SK-N-MC (cell line): Measurements from ENCODE around the gene ZNF519.
"Not testable (repeated sequence)": the region's sequence is repeated elsewhere in the genome, so short reads cannot be mapped to it uniquely, and the experiment has no call there.

Source experiments
- EZH2 ChIP-seq: fragments of 200-600 bp; sonication (generic); IDR thresholded peaks from one replicate; pipeline ENCODE4 v1.6.1; 2017; ENCODE audit warnings: antibody characterized with exemption
- FOXP2 ChIP-seq: optimal IDR thresholded peaks from 2 replicates; pipeline ENCODE3; 2011; ENCODE audit warnings: mild to moderate bottlenecking, moderate library complexity; ENCODE audit not compliant: insufficient read depth; ENCODE audit errors: extremely low read length, control extremely low read depth
- POLR2AphosphoS5 ChIP-seq: IDR thresholded peaks from 2 replicates; pipeline ENCODE4 v1.6.1; 2012; ENCODE audit warnings: mild to moderate bottlenecking, low read depth, low read length, borderline replicate concordance

- TF ChIP-seq EZH2, POLR2AphosphoS5, FOXP2: not testable (repeated sequence)
These were observed 16.0 kb upstream of the ZNF519 start for GRCh38 chr18:14147935-14148865.
